Measurements from ENCODE around the gene NPIPA3. TPM values are rescaled to one million over a fixed set of nuclear protein-coding genes. Genes with fewer than 3 reads are reported as not detected.
"Not testable (repeated sequence)": the region's sequence is repeated elsewhere in the genome, so short reads cannot be mapped to it uniquely, and the experiment has no call there.

The NPIPA3 gene
- total RNA-seq: 1 to 10 TPM in 1 of 2 experiments, not detected in 1; 1.2 TPM

- H3K4me3 Mint-ChIP-seq, DNase-seq, H3K27ac Mint-ChIP-seq, H3K9me3 Mint-ChIP-seq, H3K4me1 Mint-ChIP-seq, H3K27me3 Mint-ChIP-seq, H3K36me3 Mint-ChIP-seq: not testable (repeated sequence)
Observed at GRCh38 chr16:14703156-14704011, at the start of gene NPIPA3. NPIPA3 (plus strand) TSS chr16:14703411; CDS start chr16:14708944, 5,533 bp downstream.

DNA sequence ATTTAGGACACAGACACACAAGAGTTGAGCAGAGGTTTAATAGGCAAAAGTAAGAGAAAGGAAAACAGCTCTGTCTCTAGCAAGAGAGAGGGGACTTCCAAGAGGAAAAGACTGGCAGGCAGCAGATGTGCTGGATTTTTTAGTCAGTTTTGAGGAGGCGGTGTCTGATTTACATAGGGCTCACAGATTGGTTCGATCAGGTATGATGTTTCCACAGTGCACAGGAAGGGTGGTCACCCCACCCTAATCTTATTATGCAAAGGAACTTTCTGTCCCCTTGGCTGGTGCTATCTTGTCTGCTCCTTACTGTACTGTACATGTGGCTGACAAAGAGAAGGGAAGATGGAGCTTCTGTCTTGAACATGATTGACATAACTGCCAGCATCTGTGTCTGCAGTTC lies 45.1 kb upstream of the NPIPA3 start:
- no peak overlapping the region for H3K4me3 Mint-ChIP-seq
- DNase-seq: peak; percentile 8
- H3K27ac Mint-ChIP-seq: peak overlapping the region; percentile 81
- peaks cover 7% of the 10 kb centered on the region for H3K4me1 Mint-ChIP-seq
- peaks cover 23% of the 10 kb centered on the region for H3K36me3 Mint-ChIP-seq
- no peaks in the 10 kb centered on the region for H3K9me3 Mint-ChIP-seq
- H3K27me3 Mint-ChIP-seq: no peaks in the 10 kb centered on the region

GRCh38 chr16:14667347-14668266 lies 35.6 kb upstream of the NPIPA3 start:
- H3K9me3 Mint-ChIP-seq: no peaks in the 10 kb centered on the region
- H3K4me3 Mint-ChIP-seq: no peak overlapping the region
- H3K4me1 Mint-ChIP-seq: peaks cover 7% of the 10 kb centered on the region
- DNase-seq: no peak
- H3K36me3 Mint-ChIP-seq: peaks cover 32% of the 10 kb centered on the region
- H3K27ac Mint-ChIP-seq: peak overlapping the region; percentile 34
- no peaks in the 10 kb centered on the region for H3K27me3 Mint-ChIP-seq

DNA sequence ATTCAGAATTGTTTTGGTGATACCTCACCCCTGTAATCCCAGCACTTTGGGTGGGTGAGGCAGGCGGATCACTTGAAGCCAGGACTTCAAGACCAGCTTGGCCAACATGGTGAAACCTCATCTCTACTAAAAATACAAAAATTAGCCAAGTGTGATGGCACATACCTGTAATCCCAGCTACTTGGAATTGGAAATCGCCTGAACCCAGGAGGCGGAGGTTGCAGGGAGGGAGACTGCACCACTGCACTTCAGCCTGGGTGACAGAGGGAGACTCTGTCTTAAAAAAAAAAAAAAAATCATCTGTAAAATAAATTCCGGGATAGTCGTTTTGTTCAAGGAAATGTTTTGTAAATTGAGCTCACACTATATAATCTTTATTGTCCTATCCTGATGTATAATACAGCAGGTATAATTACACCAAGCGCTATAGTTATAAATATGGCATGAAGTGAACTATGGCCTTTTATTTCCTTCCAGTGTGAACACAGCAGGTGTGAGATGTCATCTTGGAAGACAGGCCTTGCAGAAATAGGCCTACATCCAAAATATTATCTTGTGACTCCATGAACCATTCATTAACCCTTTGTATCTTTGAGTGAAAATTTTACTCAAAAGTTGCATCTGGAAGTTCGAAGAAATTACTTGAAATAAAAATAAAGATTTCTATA lies 34.5 kb upstream of the NPIPA3 start:
- no peak overlapping the region for H3K27ac Mint-ChIP-seq
- no peaks in the 10 kb centered on the region for H3K9me3 Mint-ChIP-seq
- peaks cover 10% of the 10 kb centered on the region for H3K4me1 Mint-ChIP-seq
- no peaks in the 10 kb centered on the region for H3K27me3 Mint-ChIP-seq
- no peak overlapping the region for H3K4me3 Mint-ChIP-seq
- H3K36me3 Mint-ChIP-seq: peaks cover 30% of the 10 kb centered on the region
- no peak for DNase-seq

- no peak overlapping the region for H3K4me3 Mint-ChIP-seq
- DNase-seq: no peak
- H3K4me1 Mint-ChIP-seq: peaks cover 11% of the 10 kb centered on the region
- no peaks in the 10 kb centered on the region for H3K9me3 Mint-ChIP-seq
- H3K36me3 Mint-ChIP-seq: peaks cover 26% of the 10 kb centered on the region
- no peak overlapping the region for H3K27ac Mint-ChIP-seq
- no peaks in the 10 kb centered on the region for H3K27me3 Mint-ChIP-seq
Observed at GRCh38 chr16:14669776-14670175, 33.4 kb upstream of the NPIPA3 start.

- Mint-ChIP-seq H3K27me3 (no peaks in the 10 kb centered on the region), H3K36me3 (peaks cover 17% of the 10 kb centered on the region), H3K9me3 (no peaks in the 10 kb centered on the region), H3K27ac (peak overlapping the region; percentile 6), H3K4me1 (peaks cover 8% of the 10 kb centered on the region), H3K4me3 (no peak overlapping the region)
- DNase-seq: peak; percentile 6
Observed at GRCh38 chr16:14672403-14672971, 30.7 kb upstream of the NPIPA3 start.

DNA sequence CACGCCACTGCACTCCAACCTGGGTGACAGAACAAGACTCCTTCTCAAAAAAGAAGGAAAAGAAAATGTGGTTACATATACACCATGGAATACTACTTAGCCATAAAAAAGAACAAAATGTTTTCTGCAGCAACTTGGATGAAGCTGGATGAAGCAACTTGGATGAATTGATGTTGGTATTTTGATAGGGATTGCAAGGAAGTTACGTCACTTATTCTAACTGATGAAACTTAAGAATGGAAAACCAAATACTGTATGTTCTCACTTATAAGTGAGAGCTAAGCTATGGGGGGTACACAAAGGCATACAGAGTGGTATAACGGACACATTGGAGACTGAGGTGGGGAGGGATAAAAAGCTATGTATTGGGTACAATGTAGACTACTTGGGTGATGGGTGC lies 26.6 kb upstream of the NPIPA3 start:
- Mint-ChIP-seq H3K9me3 (no peaks in the 10 kb centered on the region), H3K27me3 (no peaks in the 10 kb centered on the region), H3K27ac (no peak overlapping the region), H3K4me3 (no peak overlapping the region), H3K4me1 (peaks cover 8% of the 10 kb centered on the region), H3K36me3 (no peaks in the 10 kb centered on the region)
- DNase-seq: no peak

- peaks cover 4% of the 10 kb centered on the region for H3K4me1 Mint-ChIP-seq
- no peak overlapping the region for H3K27ac Mint-ChIP-seq
- H3K36me3 Mint-ChIP-seq: no peaks in the 10 kb centered on the region
- H3K27me3 Mint-ChIP-seq: no peaks in the 10 kb centered on the region
- H3K9me3 Mint-ChIP-seq: no peaks in the 10 kb centered on the region
- DNase-seq: no peak
- no peak overlapping the region for H3K4me3 Mint-ChIP-seq
Observed at GRCh38 chr16:14677627-14678026, 25.6 kb upstream of the NPIPA3 start.

DNA sequence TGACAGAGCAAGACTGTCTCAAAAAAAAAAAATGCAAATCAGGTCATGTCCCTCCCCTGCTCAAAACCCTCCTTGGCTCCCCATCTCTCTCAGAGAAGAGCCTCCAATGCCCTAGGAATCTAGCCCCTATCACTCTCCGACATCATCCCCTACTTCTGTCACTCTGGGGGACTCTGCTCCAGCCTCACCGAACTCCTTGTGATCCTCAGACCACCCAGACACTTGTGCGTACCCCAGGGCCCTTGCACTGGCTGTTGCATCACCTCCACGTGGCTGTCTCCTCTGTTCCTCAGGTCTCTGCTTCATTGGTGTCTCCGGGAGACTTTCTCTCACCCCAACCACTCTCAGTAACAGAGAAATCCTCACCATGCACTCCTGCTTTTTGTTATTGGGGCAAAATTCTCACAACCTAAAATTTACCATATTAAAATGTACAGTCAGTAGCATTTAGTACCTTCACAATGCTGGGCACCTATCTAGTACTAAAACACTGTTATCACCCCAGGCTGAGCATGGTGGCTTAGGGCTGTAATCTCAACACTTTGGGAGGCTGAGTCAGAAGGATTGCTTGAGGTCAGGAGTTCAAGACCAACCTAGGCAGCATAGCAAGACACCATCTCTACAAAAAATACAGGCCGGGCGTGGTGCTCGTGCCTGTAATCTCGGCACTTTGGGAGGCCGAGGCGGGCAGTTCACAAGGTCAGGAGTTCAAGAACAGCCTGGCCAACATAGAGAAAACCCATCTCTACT lies 24.3 kb upstream of the NPIPA3 start:
- Mint-ChIP-seq H3K4me3 (no peak overlapping the region), H3K27me3 (no peaks in the 10 kb centered on the region), H3K4me1 (no peaks in the 10 kb centered on the region), H3K36me3 (no peaks in the 10 kb centered on the region), H3K27ac (no peak overlapping the region), H3K9me3 (no peaks in the 10 kb centered on the region)
- DNase-seq: no peak

DNA sequence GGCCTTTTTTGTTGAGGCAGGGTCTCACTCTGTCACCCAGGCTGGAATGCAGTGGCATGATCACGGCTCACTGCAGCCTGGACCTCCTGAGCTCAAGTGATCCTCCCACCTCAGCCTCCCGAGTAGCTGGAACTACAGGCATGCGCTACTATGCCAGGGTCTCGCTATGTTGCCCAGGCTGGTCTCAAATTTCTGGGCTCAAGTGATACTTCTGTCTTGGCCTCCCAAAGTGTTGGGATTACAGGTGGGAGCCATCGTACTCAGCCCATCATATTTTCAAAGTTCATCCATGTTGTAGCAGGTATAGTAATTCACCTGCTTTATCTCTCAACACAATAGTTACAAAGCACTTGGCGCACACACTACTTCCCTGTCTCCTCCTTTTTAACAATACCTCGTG lies 22.8 kb upstream of the NPIPA3 start:
- H3K27me3 Mint-ChIP-seq, H3K27ac Mint-ChIP-seq, H3K4me3 Mint-ChIP-seq, H3K9me3 Mint-ChIP-seq, H3K36me3 Mint-ChIP-seq, DNase-seq, H3K4me1 Mint-ChIP-seq: not testable (repeated sequence)

- H3K27me3 Mint-ChIP-seq: no peaks in the 10 kb centered on the region
- H3K36me3 Mint-ChIP-seq: no peaks in the 10 kb centered on the region
- H3K4me1 Mint-ChIP-seq: no peaks in the 10 kb centered on the region
- H3K4me3 Mint-ChIP-seq: no peak overlapping the region
- H3K9me3 Mint-ChIP-seq: no peaks in the 10 kb centered on the region
- no peak overlapping the region for H3K27ac Mint-ChIP-seq
- DNase-seq: no peak
Observed at GRCh38 chr16:14681115-14681514, 22.1 kb upstream of the NPIPA3 start.

DNA sequence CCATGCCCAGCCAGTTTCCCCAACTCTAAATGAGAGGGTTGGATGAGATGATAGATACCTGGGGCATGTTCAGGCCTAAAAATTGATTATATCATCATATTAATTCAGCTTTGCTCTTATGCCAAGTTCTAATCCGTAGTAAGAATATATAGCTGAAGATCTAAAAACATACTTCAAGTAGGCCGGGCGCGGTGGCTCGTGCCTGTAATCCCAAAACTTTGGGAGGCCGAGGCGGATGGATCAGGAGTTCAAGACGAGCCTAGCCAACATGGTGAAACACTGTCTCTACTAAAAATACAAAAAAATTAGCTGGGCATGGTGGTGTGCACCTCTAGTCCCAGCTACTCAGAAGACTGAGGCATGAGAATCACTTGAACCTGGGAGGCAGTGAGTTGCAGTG lies 21.1 kb upstream of the NPIPA3 start:
- DNase-seq: no peak
- no peak overlapping the region for H3K27ac Mint-ChIP-seq
- no peaks in the 10 kb centered on the region for H3K27me3 Mint-ChIP-seq
- H3K9me3 Mint-ChIP-seq: no peaks in the 10 kb centered on the region
- H3K4me3 Mint-ChIP-seq: no peak overlapping the region
- H3K36me3 Mint-ChIP-seq: no peaks in the 10 kb centered on the region
- H3K4me1 Mint-ChIP-seq: no peaks in the 10 kb centered on the region

- not testable (repeated sequence) for H3K27ac Mint-ChIP-seq, DNase-seq, H3K27me3 Mint-ChIP-seq, H3K4me1 Mint-ChIP-seq, H3K9me3 Mint-ChIP-seq, H3K4me3 Mint-ChIP-seq, H3K36me3 Mint-ChIP-seq
Observed at GRCh38 chr16:14685870-14686793, 17.1 kb upstream of the NPIPA3 start.
